Hepatocyte (in vitro differentiated cells): Measurements from ENCODE around the gene HRH1.

Experiments used
- EZH2 ChIP-seq: fragments of 200-600 bp; sonication (generic); IDR thresholded peaks from 2 replicates; pipeline ENCODE4 v1.6.1; 2016; ENCODE audit warnings: antibody characterized with exemption, mild to moderate bottlenecking, borderline replicate concordance
- EZH2phosphoT487 ChIP-seq: fragments of 200-600 bp; sonication (generic); IDR thresholded peaks from one replicate; pipeline ENCODE4 v1.6.1; 2018; ENCODE audit warnings: antibody characterized with exemption, mild to moderate bottlenecking, low read depth, moderate library complexity; ENCODE audit not compliant: unreplicated experiment, severe bottlenecking
- TF ChIP-seq, protein P1 (sequence below): fragments of 200-600 bp; sonication (generic); IDR thresholded peaks from 2 replicates; pipeline ENCODE4 v1.5.1; 2016; ENCODE audit warnings: antibody characterized with exemption, mild to moderate bottlenecking; ENCODE audit not compliant: poor library complexity

DNA sequence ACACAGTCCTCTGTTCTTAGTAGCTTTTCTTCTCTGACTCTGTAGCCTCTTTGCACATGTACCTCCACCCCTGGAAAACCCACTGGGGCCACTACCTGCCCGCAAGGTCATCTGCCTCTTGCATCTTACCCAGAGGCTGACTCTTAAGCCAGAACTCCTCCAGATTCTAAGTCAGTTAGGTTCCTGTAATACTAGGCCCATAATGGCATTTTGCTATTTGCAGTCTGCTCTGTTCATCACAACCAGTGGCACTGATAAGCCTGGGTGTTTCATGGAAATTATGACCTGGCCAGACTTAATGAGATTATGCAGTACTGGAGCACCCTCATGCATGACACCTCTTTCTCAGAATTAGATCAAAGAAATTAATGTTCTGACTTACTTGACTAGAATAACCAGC, 86.2 kb downstream of the HRH1 start:
- TF ChIP-seq, protein P1, sequence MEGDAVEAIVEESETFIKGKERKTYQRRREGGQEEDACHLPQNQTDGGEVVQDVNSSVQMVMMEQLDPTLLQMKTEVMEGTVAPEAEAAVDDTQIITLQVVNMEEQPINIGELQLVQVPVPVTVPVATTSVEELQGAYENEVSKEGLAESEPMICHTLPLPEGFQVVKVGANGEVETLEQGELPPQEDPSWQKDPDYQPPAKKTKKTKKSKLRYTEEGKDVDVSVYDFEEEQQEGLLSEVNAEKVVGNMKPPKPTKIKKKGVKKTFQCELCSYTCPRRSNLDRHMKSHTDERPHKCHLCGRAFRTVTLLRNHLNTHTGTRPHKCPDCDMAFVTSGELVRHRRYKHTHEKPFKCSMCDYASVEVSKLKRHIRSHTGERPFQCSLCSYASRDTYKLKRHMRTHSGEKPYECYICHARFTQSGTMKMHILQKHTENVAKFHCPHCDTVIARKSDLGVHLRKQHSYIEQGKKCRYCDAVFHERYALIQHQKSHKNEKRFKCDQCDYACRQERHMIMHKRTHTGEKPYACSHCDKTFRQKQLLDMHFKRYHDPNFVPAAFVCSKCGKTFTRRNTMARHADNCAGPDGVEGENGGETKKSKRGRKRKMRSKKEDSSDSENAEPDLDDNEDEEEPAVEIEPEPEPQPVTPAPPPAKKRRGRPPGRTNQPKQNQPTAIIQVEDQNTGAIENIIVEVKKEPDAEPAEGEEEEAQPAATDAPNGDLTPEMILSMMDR, result no peak
- TF ChIP-seq EZH2 (no peak), EZH2phosphoT487 (no peak)
